HG03280 (cell line): ENCODE data around the gene FUCA2.
"Not testable (repeated sequence)": the region's sequence is repeated elsewhere in the genome, so short reads cannot be mapped to it uniquely, and the experiment has no call there.

ENCODE experiments used
- ATAC-seq: cut with Tn5 transposase; IDR thresholded peaks from one replicate; pipeline ENCODE4 v1.9.1; 2021; ENCODE audit warnings: mild to moderate bottlenecking, moderate library complexity; ENCODE audit not compliant: unreplicated experiment

The FUCA2 gene

GRCh38 chr6:143449082-143449713 is 62.3 kb downstream of the FUCA2 start:
- no peak for ATAC-seq

GRCh38 chr6:143447865-143448264 is 63.7 kb downstream of the FUCA2 start:
- ATAC-seq, result not testable (repeated sequence)
